Measurements from ENCODE around the gene FBXW12. TPM values are rescaled to one million over a fixed set of nuclear protein-coding genes. Genes with fewer than 3 reads are reported as not detected.

The FBXW12 gene
- total and polyA plus RNA-seq, 2 donors (not counting 3 experiments of a cell fraction or from before 2014, with no cell fraction given): not detected

DNA sequence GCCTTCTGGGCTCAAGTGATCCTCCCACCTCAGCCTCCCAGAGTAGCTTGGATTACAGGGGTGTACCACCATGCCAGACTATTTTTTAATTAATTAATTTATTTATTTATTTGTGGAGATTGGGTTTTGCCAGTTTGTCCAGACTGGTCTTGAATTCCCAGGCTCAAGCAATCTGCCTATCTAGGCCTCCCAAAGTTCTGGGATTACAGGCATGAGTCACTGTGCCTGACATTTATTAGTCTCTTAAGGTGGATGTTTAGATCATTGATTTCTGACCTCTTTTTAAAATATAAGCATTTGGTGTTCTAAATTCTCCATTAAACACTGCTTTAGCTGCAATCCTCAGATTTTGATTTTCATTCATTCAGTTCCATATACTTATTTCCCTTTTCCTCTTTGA, 15.6 kb downstream of the FBXW12 start:
- no peaks in the 10 kb centered on the region for H3K9me1 ChIP-seq (replicated peaks; ENCODE audit: control insufficient read depth, extremely low read depth, insufficient read depth, low read length)
- CTCF ChIA-PET: interaction anchor here (1.0 to 3.0 kb wide), 3 partner anchors 14 to 114 kb away, joined by 3 to 15 read pairs (median 3); no protein-coding TSS in a partner anchor
- POLR2A ChIA-PET: interaction anchor here (0.7 kb wide), 1 partner anchor 330 kb away, joined by 3 read pairs; no protein-coding TSS in a partner anchor

More for the DNA sequence above, 15.6 kb downstream of the FBXW12 start:
- BruUV-seq (replicated peaks): no TSS peak
- Histone ChIP-seq H3K4me1 (ENCODE audit: control insufficient read depth, extremely low read depth, insufficient read depth, low read length) (no peaks in the 10 kb centered on the region), H2AFZ (ENCODE audit: low read depth, low read length) (no peak overlapping the region), H3K27ac (ENCODE audit: insufficient read depth, low read depth, low read length) (no peak overlapping the region), H3K27me3 (ENCODE audit: control insufficient read depth in 2 of 2, insufficient read depth in 2 of 2, low read length in 2 of 2) (peaks cover 13 to 51% of the 10 kb centered on the region in 2 experiments), H3K9ac (replicated peaks; ENCODE audit: extremely low read depth, insufficient read depth, low read length) (no peak overlapping the region), H3K9me3 (replicated peaks; ENCODE audit: control insufficient read depth, insufficient read depth, low read length) (no peaks in the 10 kb centered on the region), H3K79me2 (ENCODE audit: control insufficient read depth, insufficient read depth, low read length) (no peaks in the 10 kb centered on the region), H3K4me3 (replicated peaks in 1 of 3; ENCODE audit: insufficient read depth in 1 of 3, low read depth in 1 of 3, low read length in 3 of 3) (no peak overlapping the region), H3K36me3 (ENCODE audit: control insufficient read depth in 2 of 2, extremely low read depth in 1 of 2, insufficient read depth in 2 of 2, low read length in 2 of 2) (no peaks in the 10 kb centered on the region), H4K20me1 (replicated peaks; ENCODE audit: control insufficient read depth, extremely low read depth, insufficient read depth, low read length) (no peaks in the 10 kb centered on the region), H3K4me2 (ENCODE audit: insufficient read depth, low read length) (no peak overlapping the region)
- dilution Hi-C loops (cut with MboI; ENCODE audit: extremely low pct_ligation_motif_present, low sequenced_read_pairs): no loop called here
- TF ChIP-seq, protein P1, sequence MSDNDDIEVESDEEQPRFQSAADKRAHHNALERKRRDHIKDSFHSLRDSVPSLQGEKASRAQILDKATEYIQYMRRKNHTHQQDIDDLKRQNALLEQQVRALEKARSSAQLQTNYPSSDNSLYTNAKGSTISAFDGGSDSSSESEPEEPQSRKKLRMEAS (IDR thresholded peaks at IDR 0.05; ENCODE audit: insufficient read depth, insufficient read length): no peak
- no peak for TF ChIP-seq MYC (IDR thresholded peaks at IDR 0.05; ENCODE audit: low read depth, low read length)
- no peak for TF ChIP-seq JUN (IDR thresholded peaks at IDR 0.05; ENCODE audit: borderline replicate concordance, insufficient read depth, insufficient read length, low read depth)
- TF ChIP-seq FOS (IDR thresholded peaks at IDR 0.05; ENCODE audit: borderline replicate concordance, insufficient read depth, low read length): no peak
- TF ChIP-seq, protein P2, sequence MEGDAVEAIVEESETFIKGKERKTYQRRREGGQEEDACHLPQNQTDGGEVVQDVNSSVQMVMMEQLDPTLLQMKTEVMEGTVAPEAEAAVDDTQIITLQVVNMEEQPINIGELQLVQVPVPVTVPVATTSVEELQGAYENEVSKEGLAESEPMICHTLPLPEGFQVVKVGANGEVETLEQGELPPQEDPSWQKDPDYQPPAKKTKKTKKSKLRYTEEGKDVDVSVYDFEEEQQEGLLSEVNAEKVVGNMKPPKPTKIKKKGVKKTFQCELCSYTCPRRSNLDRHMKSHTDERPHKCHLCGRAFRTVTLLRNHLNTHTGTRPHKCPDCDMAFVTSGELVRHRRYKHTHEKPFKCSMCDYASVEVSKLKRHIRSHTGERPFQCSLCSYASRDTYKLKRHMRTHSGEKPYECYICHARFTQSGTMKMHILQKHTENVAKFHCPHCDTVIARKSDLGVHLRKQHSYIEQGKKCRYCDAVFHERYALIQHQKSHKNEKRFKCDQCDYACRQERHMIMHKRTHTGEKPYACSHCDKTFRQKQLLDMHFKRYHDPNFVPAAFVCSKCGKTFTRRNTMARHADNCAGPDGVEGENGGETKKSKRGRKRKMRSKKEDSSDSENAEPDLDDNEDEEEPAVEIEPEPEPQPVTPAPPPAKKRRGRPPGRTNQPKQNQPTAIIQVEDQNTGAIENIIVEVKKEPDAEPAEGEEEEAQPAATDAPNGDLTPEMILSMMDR (IDR thresholded peaks at IDR 0.05; ENCODE audit: extremely low read depth in 1 of 2, insufficient read depth in 1 of 2, low read depth in 1 of 2, low read length in 2 of 2): no peak
- TF ChIP-seq EZH2 (IDR thresholded peaks at IDR 0.05; ENCODE audit: borderline replicate concordance, low read depth, low read length, severe bottlenecking): no peak
- TF ChIP-seq POLR2AphosphoS5 (IDR thresholded peaks at IDR 0.05; ENCODE audit: insufficient read depth, low read depth, low read length): no peak
- no peak for TF ChIP-seq POLR2A (IDR thresholded peaks at IDR 0.05; ENCODE audit: low read depth, low read length)
- TF ChIP-seq GATA2 (IDR thresholded peaks at IDR 0.05; ENCODE audit: insufficient read depth, insufficient read length, low read depth, low read length): no peak
- intact Hi-C loops (cut with micrococcal nuclease): no loop called here
- DNase-seq (ENCODE audit: low read depth, low spot score) (no peak), FAIRE-seq (no peak)
